Erythroblast (primary cell): ENCODE results near the gene IL17RE.

Experiments used
- GATA1 ChIP-seq: IDR thresholded peaks from 2 replicates; pipeline ENCODE4 v1.6.1; 2011; ENCODE audit warnings: low read depth, mild to moderate bottlenecking, control low read depth, low read length, moderate library complexity
- POLR2A ChIP-seq: IDR thresholded peaks from 2 replicates; pipeline ENCODE4 v1.6.1; 2011; ENCODE audit warnings: mild to moderate bottlenecking, low read length

DNA sequence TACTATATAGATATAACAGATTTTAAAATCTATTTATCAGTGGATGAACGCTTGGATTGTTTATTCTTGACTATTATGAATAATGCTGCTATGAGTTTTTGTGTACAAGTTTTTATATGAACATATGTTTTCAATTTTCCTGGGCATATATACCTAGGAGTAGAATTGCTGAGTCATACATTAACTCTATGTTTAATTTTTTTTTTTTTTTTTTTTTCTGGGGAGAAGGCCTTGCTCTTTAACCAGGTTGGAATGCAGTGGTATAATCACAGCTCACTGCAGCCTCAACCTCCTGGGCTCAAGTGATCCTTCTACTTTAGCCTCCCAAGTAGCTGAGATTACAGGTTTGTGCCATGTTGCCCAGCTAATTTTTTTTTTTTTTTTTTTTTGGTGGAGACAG, 31.7 kb upstream of the IL17RE start:
- TF ChIP-seq POLR2A (no peak), GATA1 (no peak)
